ENCODE data around the gene CHST3. TPM values are rescaled to one million over a fixed set of nuclear protein-coding genes. Genes with fewer than 3 reads are reported as not detected.

Gene CHST3
- total RNA-seq (2021): 6.0 and 6.1 TPM in 2 replicates
- long read RNA-seq, partial matches to known transcripts: 0 of 3 reads
- long read RNA-seq, other reads (novel, unspliced or antisense): 3 of 3 reads

- Mint-ChIP-seq H3K4me3 (peak within 1 kb of the TSS; percentile 77 to 90), H3K9me3 (peaks cover 0 to 2% of the 10 kb centered on the region in 2 experiments; a peak in 1 of 5 replicates), H3K36me3 (ENCODE audit: insufficient read depth in 1 of 3, low read depth in 3 of 3) (peaks cover 0 to 4% (median 2%) of the 10 kb centered on the region in 3 experiments; a peak in 2 of 7 replicates), H3K27me3 (ENCODE audit: low read depth) (peaks cover 47% of the 10 kb centered on the region), H3K27ac (peak within 1 kb of the TSS in 2 of 3 experiments; percentile 35 to 61; a peak in 2 of 7 replicates), H3K4me1 (peaks cover 20 to 23% of the 10 kb centered on the region in 2 experiments)
- Histone ChIP-seq H3K4me2 (ENCODE audit: insufficient read depth, insufficient read length, low read length) (peak within 1 kb of the TSS; percentile 85), H2BK5ac (ENCODE audit: insufficient read length, low read length) (no peak within 1 kb of the TSS), H2BK12ac (ENCODE audit: insufficient read length, low read depth, low read length) (no peak within 1 kb of the TSS), H3T11ph (ENCODE audit: low read length) (no peak within 1 kb of the TSS), H4K5ac (ENCODE audit: insufficient read length, low read depth, low read length) (peak within 1 kb of the TSS; percentile 76), H3K4me1 (ENCODE audit: insufficient read depth, low read length) (peaks cover 3% of the 10 kb centered on the region), H2BK20ac (ENCODE audit: low read depth, low read length, poor library complexity, severe bottlenecking) (no peak within 1 kb of the TSS), H2BK120ac (ENCODE audit: low read depth, low read length, poor library complexity, severe bottlenecking) (no peak within 1 kb of the TSS), H4K8ac (replicated peaks; ENCODE audit: insufficient read length, low read depth, low read length) (no peak within 1 kb of the TSS), H2AFZ (ENCODE audit: low read length) (no peak within 1 kb of the TSS), H3K4ac (ENCODE audit: low read depth, low read length) (no peak within 1 kb of the TSS), H3K27me3 (ENCODE audit: insufficient read depth, low read length) (no peaks in the 10 kb centered on the region; the same call in 1 of the 2 replicates), H3K27ac (ENCODE audit: insufficient read length, low read depth, low read length) (no peak within 1 kb of the TSS), H3K18ac (ENCODE audit: insufficient read length, low read depth, low read length) (peak within 1 kb of the TSS; percentile 85), H2BK15ac (ENCODE audit: low read depth, low read length) (no peak within 1 kb of the TSS; the same call in 1 of the 2 replicates), H3K79me1 (ENCODE audit: insufficient read depth, low read depth, low read length, poor library complexity, severe bottlenecking) (no peaks in the 10 kb centered on the region), H4K91ac (ENCODE audit: insufficient read length, low read depth, low read length) (no peak within 1 kb of the TSS), H3K56ac (ENCODE audit: insufficient read length, low read depth, low read length) (no peak within 1 kb of the TSS), H3K79me2 (ENCODE audit: insufficient read depth, low read length) (no peaks in the 10 kb centered on the region; the same call in 1 of the 2 replicates), H3K9me3 (ENCODE audit: control insufficient read depth, low read depth, low read length) (no peaks in the 10 kb centered on the region), H3K23me2 (ENCODE audit: insufficient read length, low read depth, low read length, poor library complexity, severe bottlenecking) (peaks cover 17% of the 10 kb centered on the region), H3K23ac (ENCODE audit: insufficient read length, low read depth, low read length) (no peak within 1 kb of the TSS), H3K9ac (ENCODE audit: extremely low read depth, insufficient read length, low read length) (peak within 1 kb of the TSS; percentile 64), H2AK5ac (ENCODE audit: insufficient read length, low read length) (no peak within 1 kb of the TSS), H3K14ac (ENCODE audit: insufficient read depth, low read length) (peak within 1 kb of the TSS; percentile 62), H4K20me1 (ENCODE audit: control insufficient read depth, insufficient read depth, insufficient read length) (no peaks in the 10 kb centered on the region)
- DNase-seq: peak; percentile 55
- no peak for TF ChIP-seq CTCF (conservative IDR thresholded peaks at IDR 0.05)
- no CpG with 5 or more reads among the region's 77 CpGs for WGBS (ENCODE audit: extremely low coverage, insufficient read length, low lambda C conversion rate)
Measured at GRCh38 chr10:71964098-71964742, at the start of gene CHST3. CHST3 (plus strand) TSS chr10:71964395; CDS start chr10:72005843, 41,448 bp downstream.

Measured in H9 (cell line).